ENCODE measurements around the gene SH3RF3. TPM values are rescaled to one million over a fixed set of nuclear protein-coding genes. Genes with fewer than 3 reads are reported as not detected.

SH3RF3 gene
- total RNA-seq, 6 donors from 2014 or later: 4.1 to 21.0 (median 8.0) TPM

GRCh38 chr2:109318150-109318948 is 189.3 kb downstream of the SH3RF3 start:
- peak in 1 of 2 donors; percentile 92 for DNase-seq
- TF ChIP-seq EP300 (IDR thresholded peaks at IDR 0.05) (no peak), POLR2AphosphoS5 (IDR thresholded peaks at IDR 0.05) (peak; percentile 13 to 32), CTCF (IDR thresholded peaks at IDR 0.05) (peak in 1 of 6 experiments; percentile 14)
- peak; percentile 27 to 87 for ATAC-seq (ENCODE audit: low FRiP score in 2 of 2)
- H3K4me3 ChIP-seq: no peak overlapping the region
- WGBS, 2 donors: 61 to 65% methylated on average over 18 to 22 of the region's 22 CpGs
- H3K9me3 ChIP-seq: no peaks in the 10 kb centered on the region
- peaks cover 33 to 52% (median 44%) of the 10 kb centered on the region in 4 donors for H3K4me1 ChIP-seq
- no peaks in the 10 kb centered on the region for H3K36me3 ChIP-seq
- peak overlapping the region; percentile 69 to 84 (median 73) for H3K27ac ChIP-seq
- no peaks in the 10 kb centered on the region for H3K27me3 ChIP-seq

- 66 to 67% methylated on average over 4 of the region's 4 CpGs for whole genome bisulfite sequencing, 2 donors
- no peaks in the 10 kb centered on the region for H3K27me3 ChIP-seq
- H3K4me1 ChIP-seq: peaks cover 33 to 53% (median 45%) of the 10 kb centered on the region in 4 donors
- no peak overlapping the region for H3K4me3 ChIP-seq
- TF ChIP-seq POLR2A (IDR thresholded peaks at IDR 0.05): no peak
- no peak for TF ChIP-seq EP300 (IDR thresholded peaks at IDR 0.05)
- TF ChIP-seq CTCF (IDR thresholded peaks at IDR 0.05): no peak
- no peak for TF ChIP-seq POLR2AphosphoS5 (IDR thresholded peaks at IDR 0.05)
- peak overlapping the region; percentile 69 to 84 (median 73) for H3K27ac ChIP-seq
- H3K9me3 ChIP-seq: no peaks in the 10 kb centered on the region
- ATAC-seq (ENCODE audit: low FRiP score in 2 of 2): peak in 1 of 2 donors; percentile 4
- H3K36me3 ChIP-seq: no peaks in the 10 kb centered on the region
- DNase-seq: no peak
Observed at GRCh38 chr2:109318949-109319342, 189.9 kb downstream of the SH3RF3 start.

- Histone ChIP-seq H3K9me3 (no peaks in the 10 kb centered on the region), H3K27ac (peak overlapping the region in 3 of 4 donors; percentile 69 to 84 (median 77)), H3K4me3 (no peak overlapping the region), H3K27me3 (no peaks in the 10 kb centered on the region), H3K4me1 (peaks cover 40 to 62% (median 51%) of the 10 kb centered on the region in 4 donors), H3K36me3 (no peaks in the 10 kb centered on the region)
- WGBS, 2 donors: 73 to 75% methylated on average over 13 of the region's 13 CpGs
- DNase-seq (no peak), ATAC-seq (ENCODE audit: low FRiP score in 2 of 2) (no peak)
- TF ChIP-seq CTCF (IDR thresholded peaks at IDR 0.05) (no peak), EP300 (IDR thresholded peaks at IDR 0.05) (no peak), POLR2A (IDR thresholded peaks at IDR 0.05) (no peak), POLR2AphosphoS5 (IDR thresholded peaks at IDR 0.05) (no peak)
Observed at GRCh38 chr2:109320195-109320922, 191.4 kb downstream of the SH3RF3 start.

GRCh38 chr2:109321570-109321969 is 192.6 kb downstream of the SH3RF3 start:
- TF ChIP-seq CTCF (IDR thresholded peaks at IDR 0.05): peak in 1 of 6 experiments; percentile 18
- no peak for TF ChIP-seq POLR2A (IDR thresholded peaks at IDR 0.05)
- no peak for TF ChIP-seq EP300 (IDR thresholded peaks at IDR 0.05)
- TF ChIP-seq POLR2AphosphoS5 (IDR thresholded peaks at IDR 0.05): no peak
- Histone ChIP-seq H3K27me3 (no peaks in the 10 kb centered on the region), H3K4me3 (no peak overlapping the region), H3K27ac (peak overlapping the region; percentile 75 to 85 (median 83)), H3K4me1 (peaks cover 49 to 69% (median 59%) of the 10 kb centered on the region in 4 donors), H3K9me3 (no peaks in the 10 kb centered on the region), H3K36me3 (no peaks in the 10 kb centered on the region)
- WGBS, 2 donors: 74 to 75% methylated on average over 3 of the region's 3 CpGs
- DNase-seq (no peak), ATAC-seq (ENCODE audit: low FRiP score in 2 of 2) (no peak)

Measured in upper lobe of left lung (tissue), 6 donors.